ENCODE data around the gene SCAPER.
"Not testable (repeated sequence)": the region's sequence is repeated elsewhere in the genome, so short reads cannot be mapped to it uniquely, and the experiment has no call there.

SCAPER gene

DNA sequence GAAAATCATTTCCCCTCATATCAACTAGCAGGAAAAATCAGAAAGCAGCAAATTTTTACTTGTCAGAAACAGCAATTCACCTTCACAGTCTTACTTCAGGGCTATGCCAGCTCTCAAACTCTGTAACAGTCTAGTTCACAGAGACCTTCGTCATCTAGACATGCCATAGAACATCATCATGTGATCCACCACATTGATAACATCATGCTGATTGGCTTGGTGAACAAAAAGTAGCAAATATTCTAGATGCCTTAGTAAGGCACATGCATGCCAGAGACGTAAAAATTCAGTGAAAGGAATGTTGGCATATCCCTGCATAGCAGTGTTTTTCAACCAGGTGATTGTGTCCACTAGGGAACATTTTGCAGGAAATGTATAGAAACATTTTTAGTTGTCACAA is 8.6 kb upstream of the SCAPER start:
- no peak for DNase-seq

- DNase-seq: no peak
These were observed 7.3 kb upstream of the SCAPER start for GRCh38 chr15:76912430-76912829.

DNA sequence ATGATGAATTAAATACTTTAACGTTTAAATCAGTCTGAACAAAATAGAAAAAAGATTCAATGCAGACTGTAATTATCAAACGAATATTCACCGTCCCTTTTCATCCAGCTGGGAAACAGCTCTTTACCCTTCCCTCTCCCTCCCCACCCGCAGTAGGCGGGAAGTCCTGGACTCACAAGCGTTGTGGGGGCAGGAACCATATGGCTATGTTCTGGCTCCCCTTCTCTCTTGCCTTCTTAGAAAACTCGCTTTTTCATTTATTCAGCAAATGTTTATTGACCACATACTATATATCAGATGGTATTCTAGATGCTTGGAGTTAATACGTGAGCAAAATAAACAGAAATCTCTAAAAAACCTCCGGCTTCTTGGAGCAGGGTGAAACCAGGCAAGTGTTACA is 715 bp upstream of the SCAPER start:
- peak in 1 of 14 donors; percentile 23 for DNase-seq

- peak in 12 of 14 donors; percentile 10 to 69 (median 42) for DNase-seq
These were observed 603 bp downstream of the SCAPER start for GRCh38 chr15:76904461-76905012.

DNA sequence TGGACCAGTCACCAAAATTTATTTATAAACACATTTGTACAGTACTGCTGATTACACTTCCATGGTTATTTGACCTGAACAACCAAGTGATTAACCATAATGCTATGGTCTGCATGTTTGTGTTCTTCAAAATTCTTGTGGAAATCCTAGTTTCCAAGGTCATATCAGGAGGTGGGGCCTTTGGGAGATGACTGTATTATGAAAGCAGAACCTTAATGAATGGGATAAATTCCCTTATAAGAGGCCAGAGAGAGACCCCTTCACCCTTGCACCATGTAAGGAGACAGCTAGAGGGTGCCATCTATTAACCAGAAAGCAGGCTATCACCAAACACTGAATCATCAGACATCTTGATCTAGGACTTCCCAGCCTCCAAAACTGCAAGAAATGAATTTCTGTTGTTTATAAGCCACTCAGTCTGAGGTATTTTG is 1.9 kb downstream of the SCAPER start:
- DNase-seq: peak in 2 of 14 donors; percentile 1 to 29

DNA sequence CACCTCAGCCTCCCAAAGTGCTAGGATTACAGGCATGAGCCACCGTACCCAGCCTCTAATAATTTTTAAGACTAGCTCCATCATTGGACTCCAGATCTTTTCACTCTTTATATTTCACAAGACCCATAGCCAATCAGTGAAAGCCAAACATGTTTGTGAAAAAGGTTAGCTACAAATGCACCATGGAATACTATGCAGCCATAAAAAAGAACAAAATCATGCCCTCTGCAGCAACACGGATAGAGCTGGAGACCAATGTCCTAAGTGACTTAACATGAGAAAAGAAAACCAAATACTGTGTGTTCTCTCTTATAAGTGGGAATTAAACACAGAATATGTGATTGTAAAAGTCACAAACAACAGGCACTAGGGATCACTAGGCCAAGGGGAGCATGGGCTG is 3.2 kb downstream of the SCAPER start:
- DNase-seq: no peak

DNA sequence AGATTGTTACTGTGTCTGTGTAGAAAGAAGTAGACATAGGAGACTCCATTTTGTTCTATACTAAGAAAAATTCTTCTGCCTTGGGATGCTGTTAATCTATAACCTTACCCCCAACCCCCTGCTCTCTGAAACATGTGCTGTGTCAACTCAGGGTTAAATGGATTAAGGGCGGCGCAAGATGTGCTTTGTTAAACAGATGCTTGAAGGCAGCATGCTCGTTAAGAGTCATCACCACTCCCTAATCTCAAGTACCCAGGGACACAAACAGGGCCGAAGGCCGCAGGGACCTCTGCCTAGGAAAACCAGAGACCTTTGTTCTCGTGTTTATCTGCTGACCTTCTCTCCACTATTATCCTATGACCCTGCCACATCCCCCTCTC is 5.2 kb downstream of the SCAPER start:
- DNase-seq: not testable (repeated sequence)

GRCh38 chr15:76899176-76899930 is 5.8 kb downstream of the SCAPER start:
- not testable (repeated sequence) for DNase-seq

GRCh38 chr15:76898102-76898501 is 7.0 kb downstream of the SCAPER start:
- DNase-seq: no peak

GRCh38 chr15:76894174-76894573 is 11.0 kb downstream of the SCAPER start:
- no peak for DNase-seq

DNA sequence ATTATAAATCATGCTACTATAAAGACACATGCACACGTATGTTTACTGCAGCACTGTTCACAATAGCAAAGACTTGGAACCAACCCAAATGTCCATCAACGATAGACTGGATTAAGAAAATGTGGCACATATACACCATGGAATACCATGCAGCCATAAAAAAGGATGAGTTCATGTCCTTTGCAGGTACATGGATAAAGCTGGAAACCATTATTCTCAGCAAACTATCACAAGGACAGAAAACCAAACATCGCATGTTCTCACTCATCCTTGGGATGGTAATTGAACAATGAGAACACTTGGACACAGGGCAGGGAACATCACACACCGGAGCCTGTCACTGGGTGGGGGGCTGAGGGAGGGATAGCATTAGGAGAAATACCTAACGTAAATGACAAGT is 12.3 kb downstream of the SCAPER start:
- not testable (repeated sequence) for DNase-seq

GRCh38 chr15:76887280-76888141 is 17.6 kb downstream of the SCAPER start:
- not testable (repeated sequence) for DNase-seq

GRCh38 chr15:76885212-76885611 is 19.9 kb downstream of the SCAPER start:
- DNase-seq: no peak

GRCh38 chr15:76875911-76876310 is 29.2 kb downstream of the SCAPER start:
- no peak for DNase-seq

DNA sequence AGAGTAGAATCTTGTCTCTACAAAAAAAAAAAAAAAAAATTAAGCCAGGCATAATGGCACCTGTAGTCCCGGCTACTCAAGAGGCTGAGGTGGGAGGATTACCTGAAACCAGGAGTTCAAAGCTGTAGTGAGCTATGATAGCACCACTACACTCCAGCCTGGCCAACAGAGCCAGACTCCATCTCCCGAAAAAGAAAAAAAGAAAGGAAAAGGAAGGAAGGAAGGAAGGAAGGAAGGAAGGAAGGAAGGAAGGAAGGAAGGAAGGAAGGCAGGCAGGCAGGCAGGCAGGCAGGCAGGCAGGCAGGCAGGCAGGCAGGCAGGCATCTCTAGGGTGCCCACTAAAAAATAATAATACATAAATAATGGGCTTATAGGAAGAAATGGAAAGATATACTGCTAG is 32.1 kb downstream of the SCAPER start:
- DNase-seq: not testable (repeated sequence)

- no peak for DNase-seq
These were observed 33.2 kb downstream of the SCAPER start for GRCh38 chr15:76871930-76872329.

GRCh38 chr15:76868740-76869139 is 36.4 kb downstream of the SCAPER start:
- no peak for DNase-seq

DNA sequence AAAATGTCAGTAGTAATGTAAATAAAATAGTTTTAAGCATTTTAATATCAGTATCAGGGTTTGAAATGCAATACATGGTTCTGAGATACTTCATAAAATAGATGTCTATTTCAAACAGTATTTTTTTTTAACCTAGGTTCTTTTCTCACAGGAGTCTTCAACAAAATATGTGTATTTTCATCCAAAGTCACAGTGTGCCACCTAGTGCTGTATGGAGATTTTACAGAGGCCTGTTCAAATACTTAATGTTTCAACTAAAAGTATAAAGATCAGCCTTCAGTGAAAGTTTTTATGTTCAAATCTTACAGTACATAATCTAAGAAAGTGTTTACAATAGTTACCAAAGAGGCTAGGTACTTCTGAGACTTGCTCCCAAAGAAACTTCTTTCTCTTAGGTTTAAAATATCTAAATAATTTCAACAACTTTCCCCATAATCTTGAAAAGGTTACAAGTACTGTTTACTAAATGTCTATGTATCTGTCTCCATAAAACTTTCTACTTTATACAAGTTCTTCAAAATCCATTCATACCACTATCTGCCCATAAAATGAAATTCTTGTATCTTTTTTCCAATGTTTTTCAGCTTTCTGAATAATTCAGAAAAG is 38.3 kb downstream of the SCAPER start:
- peak in 1 of 14 donors; percentile 9 for DNase-seq

DNA sequence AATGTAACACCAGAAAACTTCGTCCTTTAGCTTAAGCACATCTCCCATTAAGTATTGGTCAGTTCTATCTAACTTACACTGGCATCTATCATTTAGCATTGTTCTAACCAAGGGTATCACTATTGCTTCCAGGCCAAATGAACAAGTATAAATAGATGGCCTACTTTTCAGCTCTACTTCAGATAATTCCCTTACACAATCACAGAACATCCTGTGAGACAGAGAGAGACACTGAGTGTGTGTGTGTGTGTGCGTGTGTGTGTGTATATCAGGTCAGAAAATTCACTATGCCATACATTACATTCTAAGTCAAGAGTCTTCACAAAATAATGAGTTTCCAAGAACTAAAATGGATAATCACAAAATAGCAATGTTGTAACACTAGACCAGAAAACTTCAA is 39.1 kb downstream of the SCAPER start:
- DNase-seq: peak in 1 of 14 donors; percentile 17

DNA sequence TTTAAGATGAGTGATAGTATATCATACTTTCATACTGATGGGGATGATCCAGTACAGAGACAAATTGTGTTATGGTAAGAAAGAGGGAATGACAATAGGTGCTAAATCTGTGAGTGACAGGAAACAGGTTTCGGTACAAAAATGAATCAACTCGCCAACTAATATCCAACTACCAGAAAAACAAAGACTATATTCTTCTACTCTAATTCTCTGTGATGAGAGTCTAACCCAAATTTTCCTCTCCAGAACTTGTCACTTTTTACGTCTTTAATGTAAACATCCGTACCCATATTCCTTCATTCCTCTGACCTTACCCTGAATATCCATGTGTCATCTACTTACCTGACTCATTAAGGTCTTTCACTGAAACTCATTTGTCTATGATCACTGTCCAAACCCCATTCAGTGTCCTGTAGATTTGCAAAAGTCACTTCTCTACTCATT is 39.6 kb downstream of the SCAPER start:
- no peak for DNase-seq

- DNase-seq: no peak
These were observed 40.6 kb downstream of the SCAPER start for GRCh38 chr15:76864586-76864985.

DNA sequence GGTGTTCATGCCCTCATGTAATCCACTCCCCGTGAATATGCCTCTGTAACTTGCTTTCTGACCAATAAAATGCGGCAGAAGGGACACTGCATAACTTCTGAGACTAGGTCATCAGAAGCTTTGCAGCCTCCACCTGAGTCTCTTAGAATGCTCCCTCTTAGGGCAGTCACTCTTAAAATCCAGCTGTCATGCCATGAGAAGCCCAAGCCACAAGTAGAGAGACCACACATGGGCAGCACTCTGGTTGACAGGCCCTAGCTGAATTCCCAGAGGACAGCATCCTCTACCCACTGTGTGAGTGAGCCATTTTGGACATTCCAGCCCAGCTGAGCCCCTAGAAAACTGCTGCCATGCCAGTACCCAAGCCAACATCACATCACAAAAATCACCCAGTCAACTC is 41.4 kb downstream of the SCAPER start:
- no peak for DNase-seq

DNA sequence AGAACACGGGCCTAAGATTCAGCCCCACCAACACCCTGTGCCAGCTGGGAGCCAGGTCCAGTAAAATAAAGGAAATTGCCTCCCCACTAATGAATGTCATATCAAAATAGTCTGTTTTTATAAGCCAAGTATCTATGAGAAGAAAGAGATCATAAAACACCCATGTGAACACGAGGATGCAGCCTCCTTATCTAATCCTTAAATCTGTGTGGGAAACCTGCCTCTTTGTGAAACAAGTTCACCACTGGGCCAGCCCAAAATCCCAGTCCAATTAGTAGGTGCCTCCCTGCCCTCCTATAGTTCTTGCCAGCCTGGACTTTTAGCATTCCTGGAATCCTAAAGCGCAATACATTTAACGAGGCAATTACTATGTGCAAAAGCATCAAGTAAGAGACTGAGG is 42.0 kb downstream of the SCAPER start:
- DNase-seq: no peak
